ENCODE measurements around the gene EIF3F. TPM values are rescaled to one million over a fixed set of nuclear protein-coding genes. Genes with fewer than 3 reads are reported as not detected.

EIF3F gene
- total and polyA plus RNA-seq, 2 of the 4 experiments (the other 2 are of a cell fraction) = 279 to 306 TPM

- dilution Hi-C loops (cut with HindIII; ENCODE audit: low sequenced_read_pairs, unreplicated experiment) (no loop called here), intact Hi-C loops (cut with micrococcal nuclease) (no loop called here), in situ Hi-C loops (cut with MboI; ENCODE audit: low sequenced_read_pairs) (loop anchor here (10.0 kb wide), 1 partner anchor 64 kb away; no protein-coding TSS in a partner anchor)
- Histone ChIP-seq H3K4me2 (ENCODE audit: low read depth, low read length) (no peak overlapping the region), H2BK15ac (ENCODE audit: low read depth, low read length) (no peak overlapping the region), H2AK9ac (replicated peaks; ENCODE audit: low read depth, low read length, poor library complexity) (no peak overlapping the region), H3K79me1 (ENCODE audit: low read depth in 1 of 2, low read length in 2 of 2) (no peaks in the 10 kb centered on the region), H3K9me3 (ENCODE audit: control insufficient read depth, insufficient read depth, low read length) (no peaks in the 10 kb centered on the region), H3K4ac (ENCODE audit: low read depth, low read length) (no peak overlapping the region), H3K23ac (ENCODE audit: low read depth, low read length) (no peak overlapping the region), H2BK5ac (ENCODE audit: low read depth, low read length, poor library complexity, severe bottlenecking) (no peak overlapping the region), H3K56ac (ENCODE audit: extremely low read depth, insufficient read depth, low read length) (no peak overlapping the region), H3K9me1 (ENCODE audit: insufficient read depth, low read length) (no peaks in the 10 kb centered on the region), H3K9ac (ENCODE audit: low read depth, low read length) (no peak overlapping the region), H4K91ac (ENCODE audit: insufficient read depth, low read depth, low read length) (no peak overlapping the region), H3K4me3 (ENCODE audit: insufficient read depth, low read depth, low read length) (no peak overlapping the region), H4K20me1 (ENCODE audit: insufficient read depth, low read length) (no peaks in the 10 kb centered on the region), H3K27me3 (ENCODE audit: control insufficient read depth, insufficient read depth, low read length) (no peaks in the 10 kb centered on the region; the same call in 1 of the 2 replicates), H3K14ac (replicated peaks; ENCODE audit: low read depth, low read length) (no peak overlapping the region), H3K18ac (ENCODE audit: low read depth, low read length) (no peak overlapping the region), H4K8ac (ENCODE audit: low read depth in 2 of 2, low read length in 2 of 2) (no peak overlapping the region), H2BK20ac (ENCODE audit: low read depth, low read length) (no peak overlapping the region), H3K36me3 (ENCODE audit: control insufficient read depth, insufficient read depth, low read length) (no peaks in the 10 kb centered on the region), H3K27ac (ENCODE audit: insufficient read depth, low read length) (no peak overlapping the region), H3K4me1 (ENCODE audit: control insufficient read depth, insufficient read depth, low read length) (0 out of 2 replicates have a peak, but pooled peaks cover 1% of the 10 kb centered on the region), H2BK120ac (ENCODE audit: low read depth, low read length) (no peak overlapping the region), H2AK5ac (ENCODE audit: low read depth, low read length) (no peak overlapping the region), H2AFZ (replicated peaks; ENCODE audit: low read length, poor library complexity) (no peak overlapping the region), H4K5ac (ENCODE audit: low read depth, low read length) (no peak overlapping the region)
- DNase-seq (no peak), ATAC-seq (ENCODE audit: low read depth) (no peak)
- 100% methylated on average over 1 of the region's 8 CpGs; no CpG with 5 or more reads in 1 of the 2 experiments for WGBS, 2 experiments (ENCODE audit: extremely low coverage in 2 of 2, insufficient read length in 1 of 2)
- BruUV-seq (replicated peaks) = no TSS peak
- TF ChIP-seq MAFK (IDR thresholded peaks at IDR 0.05; ENCODE audit: low read depth, low read length) = no peak
- no peak for TF ChIP-seq CEBPB (IDR thresholded peaks at IDR 0.05; ENCODE audit: low read depth, low read length)
- no peak for TF ChIP-seq CTCF (conservative IDR thresholded peaks at IDR 0.05; ENCODE audit: low read depth, low read length)
- TF ChIP-seq MXI1 (IDR thresholded peaks at IDR 0.05; ENCODE audit: borderline replicate concordance, low read depth, low read length) = no peak
- TF ChIP-seq RAD21 (IDR thresholded peaks at IDR 0.05; ENCODE audit: low read length) = no peak
- TF ChIP-seq RCOR1 (IDR thresholded peaks at IDR 0.05; ENCODE audit: insufficient replicate concordance, low read length) = no peak
- TF ChIP-seq RFX5 (IDR thresholded peaks at IDR 0.05; ENCODE audit: low read depth, low read length) = no peak
- no peak for TF ChIP-seq SMC3 (IDR thresholded peaks at IDR 0.05; ENCODE audit: low read depth, low read length)
- no peak for TF ChIP-seq USF2 (IDR thresholded peaks at IDR 0.05; ENCODE audit: low read depth, low read length)
- no peak for TF ChIP-seq POLR2A (IDR thresholded peaks at IDR 0.05; ENCODE audit: low read depth, low read length)
- no peak for TF ChIP-seq NFE2L2 (IDR thresholded peaks at IDR 0.05; ENCODE audit: low read depth, low read length)
- POLR2A ChIA-PET (ENCODE audit: unreplicated experiment) = no interaction called here
- CTCF ChIA-PET = no interaction called here
Measured at GRCh38 chr11:8030526-8031247, 43.5 kb downstream of the EIF3F start.
